ENCODE data around the gene SNCB. TPM values are rescaled to one million over a fixed set of nuclear protein-coding genes. Genes with fewer than 3 reads are reported as not detected.
A peak's percentile ranks its signal among the peaks of the same experiment; 100 is the strongest.

Gene SNCB
- total RNA-seq, 1 donor from 2014 or later, result not detected

DNA sequence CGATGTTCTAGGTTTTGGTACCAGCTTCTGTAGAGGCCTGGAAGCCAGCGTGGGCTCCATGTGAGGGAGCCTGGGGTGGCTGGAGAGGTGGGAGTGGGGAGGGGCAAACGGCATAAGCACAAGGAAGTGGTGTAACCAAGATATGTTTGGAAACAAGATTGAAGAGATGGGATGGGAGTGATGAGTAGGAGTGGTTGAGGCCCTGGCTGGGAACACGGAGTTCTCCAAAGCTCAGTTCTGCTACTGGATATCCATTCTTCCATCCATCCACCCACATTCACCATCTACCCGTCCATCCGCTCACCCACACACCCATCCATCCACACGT is 29.1 kb upstream of the SNCB start:
- DNase-seq (ENCODE audit: low read depth) (no peak), FAIRE-seq (no peak)
- H3K27me3 ChIP-seq (ENCODE audit: control insufficient read depth, insufficient read depth, low read length), result peaks cover 5% of the 10 kb centered on the region
- H3K4me3 ChIP-seq (ENCODE audit: low read depth, low read length), result no peak overlapping the region
- peaks cover 13% of the 10 kb centered on the region for H3K36me3 ChIP-seq (ENCODE audit: control insufficient read depth, insufficient read depth, low read length)
- no peak for TF ChIP-seq CTCF (IDR thresholded peaks at IDR 0.05; ENCODE audit: insufficient read depth, low read length, severe bottlenecking)

GRCh38 chr5:176658817-176659511 is 28.6 kb upstream of the SNCB start:
- DNase-seq (ENCODE audit: low read depth) (no peak), FAIRE-seq (no peak)
- H3K36me3 ChIP-seq (ENCODE audit: control insufficient read depth, insufficient read depth, low read length), result peaks cover 13% of the 10 kb centered on the region
- TF ChIP-seq CTCF (IDR thresholded peaks at IDR 0.05; ENCODE audit: insufficient read depth, low read length, severe bottlenecking), result no peak
- no peak overlapping the region for H3K4me3 ChIP-seq (ENCODE audit: low read depth, low read length)
- peaks cover 4% of the 10 kb centered on the region for H3K27me3 ChIP-seq (ENCODE audit: control insufficient read depth, insufficient read depth, low read length)

GRCh38 chr5:176658007-176658599 is 27.8 kb upstream of the SNCB start:
- DNase-seq (ENCODE audit: low read depth) (peak; percentile 36), FAIRE-seq (no peak)
- peak; percentile 96 for TF ChIP-seq CTCF (IDR thresholded peaks at IDR 0.05; ENCODE audit: insufficient read depth, low read length, severe bottlenecking)
- peaks cover 13% of the 10 kb centered on the region for H3K36me3 ChIP-seq (ENCODE audit: control insufficient read depth, insufficient read depth, low read length)
- H3K27me3 ChIP-seq (ENCODE audit: control insufficient read depth, insufficient read depth, low read length), result peaks cover 4% of the 10 kb centered on the region
- no peak overlapping the region for H3K4me3 ChIP-seq (ENCODE audit: low read depth, low read length)

DNA sequence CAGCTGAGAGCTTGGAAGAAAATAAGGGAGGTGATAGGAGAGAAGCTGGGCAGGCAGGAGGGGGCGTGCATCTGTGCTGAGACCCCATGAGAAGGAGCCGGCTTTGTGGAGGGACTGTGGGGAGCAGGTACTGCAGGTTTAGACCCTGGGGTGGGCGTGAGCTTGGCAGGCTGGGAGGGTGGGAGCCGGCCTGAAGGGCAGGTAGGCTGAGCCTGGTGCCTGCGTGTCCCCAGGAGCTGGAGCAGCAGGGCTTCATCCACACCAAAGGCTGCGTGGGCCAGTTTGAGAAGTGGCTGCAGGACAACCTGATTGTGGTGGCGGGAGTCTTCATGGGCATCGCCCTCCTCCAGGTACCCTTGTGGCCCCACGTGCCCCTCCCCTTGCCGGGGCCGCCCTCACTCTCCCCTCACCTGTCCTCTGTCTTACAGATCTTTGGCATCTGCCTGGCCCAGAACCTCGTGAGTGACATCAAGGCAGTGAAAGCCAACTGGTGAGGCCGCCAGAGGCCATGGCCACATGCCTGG is 26.2 kb upstream of the SNCB start:
- Histone ChIP-seq H3K27me3 (ENCODE audit: control insufficient read depth, insufficient read depth, low read length) (no peaks in the 10 kb centered on the region), H3K4me3 (ENCODE audit: low read depth, low read length) (no peak overlapping the region), H3K36me3 (ENCODE audit: control insufficient read depth, insufficient read depth, low read length) (peaks cover 13% of the 10 kb centered on the region)
- DNase-seq (ENCODE audit: low read depth), result no peak
- FAIRE-seq, result no peak
- no peak for TF ChIP-seq CTCF (IDR thresholded peaks at IDR 0.05; ENCODE audit: insufficient read depth, low read length, severe bottlenecking)

DNA sequence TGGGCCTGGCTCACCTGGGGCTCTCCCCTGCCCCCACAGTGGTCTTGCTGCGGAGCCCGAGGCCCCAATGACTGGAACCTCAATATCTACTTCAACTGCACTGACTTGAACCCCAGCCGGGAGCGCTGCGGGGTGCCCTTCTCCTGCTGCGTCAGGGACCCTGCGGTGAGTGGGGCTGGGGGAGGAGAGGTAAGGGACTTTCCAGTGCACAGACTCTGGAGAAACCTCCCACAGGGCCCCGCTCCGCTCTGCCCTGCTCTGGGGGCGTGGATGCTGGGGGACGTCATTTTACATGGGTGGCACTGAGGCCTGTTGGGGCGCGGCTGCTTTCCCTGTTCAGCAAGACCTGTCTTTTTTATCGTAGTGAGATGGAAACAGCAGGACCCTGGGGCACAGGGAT is 24.5 kb upstream of the SNCB start:
- Histone ChIP-seq H3K36me3 (ENCODE audit: control insufficient read depth, insufficient read depth, low read length) (peaks cover 13% of the 10 kb centered on the region), H3K27me3 (ENCODE audit: control insufficient read depth, insufficient read depth, low read length) (no peaks in the 10 kb centered on the region), H3K4me3 (ENCODE audit: low read depth, low read length) (no peak overlapping the region)
- no peak for TF ChIP-seq CTCF (IDR thresholded peaks at IDR 0.05; ENCODE audit: insufficient read depth, low read length, severe bottlenecking)
- DNase-seq (ENCODE audit: low read depth) (peak; percentile 57), FAIRE-seq (no peak)
